HL-60/S4 (cell line): ENCODE measurements around the gene EHD2.

ENCODE experiments used
- in situ Hi-C: fragments of 300-500 bp; cut with MboI; formaldehyde crosslinking; loops from 2 replicates; pipeline ENCODE4 v1.14.3; 2022; ENCODE audit warnings: low sequenced_read_pairs

The EHD2 gene

GRCh38 chr19:47686679-47687450 lies 26.4 kb upstream of the EHD2 start:
- in situ Hi-C loops: loop anchor here (25.0 kb wide), 1 partner anchor 400 kb away; no protein-coding TSS in a partner anchor

GRCh38 chr19:47687906-47688305 lies 25.3 kb upstream of the EHD2 start:
- in situ Hi-C loops: loop anchor here (25.0 kb wide), 1 partner anchor 401 kb away; no protein-coding TSS in a partner anchor

GRCh38 chr19:47691090-47691489 lies 22.1 kb upstream of the EHD2 start:
- in situ Hi-C loops: loop anchor here (25.0 kb wide), 1 partner anchor 404 kb away; no protein-coding TSS in a partner anchor

DNA sequence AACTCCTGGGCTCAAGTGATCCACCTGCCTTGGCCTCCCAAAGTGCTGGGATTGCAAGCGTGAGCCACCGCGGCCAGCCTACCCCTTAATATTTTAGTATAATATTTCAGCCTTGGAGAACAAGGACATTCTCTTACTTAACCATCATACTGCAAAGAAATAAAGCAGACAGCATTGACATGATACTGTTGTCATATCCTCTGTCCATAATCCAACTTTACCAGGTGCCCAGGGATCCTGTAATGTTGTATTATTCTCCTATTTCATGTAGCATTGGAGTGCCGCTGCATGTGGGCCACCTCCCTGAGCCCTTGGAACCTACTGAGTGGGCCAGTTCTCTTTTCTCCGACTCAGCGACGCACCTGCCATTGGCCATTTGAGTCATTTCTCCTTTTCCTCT lies 21.4 kb upstream of the EHD2 start:
- in situ Hi-C loops: loop anchor here (25.0 kb wide), 1 partner anchor 404 kb away; no protein-coding TSS in a partner anchor

DNA sequence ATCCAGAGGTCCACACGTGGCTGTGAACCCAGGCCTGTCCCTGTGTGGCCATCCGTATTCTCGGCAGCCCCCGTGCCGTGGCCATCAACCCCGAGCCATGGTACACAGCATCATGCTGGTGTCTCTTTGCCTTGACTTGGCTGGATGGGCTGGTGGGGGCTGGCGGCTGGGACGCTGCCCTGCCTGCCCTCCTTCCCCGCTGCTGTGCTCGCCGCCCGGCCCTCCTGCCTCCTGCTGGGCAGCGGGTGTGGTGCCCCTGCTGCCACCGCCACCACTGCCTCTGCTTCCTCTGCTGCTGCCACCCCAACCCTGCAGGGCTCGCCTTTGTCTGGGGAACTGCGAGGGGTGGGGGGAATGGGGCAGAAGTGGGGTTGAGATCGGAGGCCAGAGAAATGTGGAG lies 19.7 kb upstream of the EHD2 start:
- in situ Hi-C loops: loop anchor here (25.0 kb wide), 1 partner anchor 406 kb away; no protein-coding TSS in a partner anchor

DNA sequence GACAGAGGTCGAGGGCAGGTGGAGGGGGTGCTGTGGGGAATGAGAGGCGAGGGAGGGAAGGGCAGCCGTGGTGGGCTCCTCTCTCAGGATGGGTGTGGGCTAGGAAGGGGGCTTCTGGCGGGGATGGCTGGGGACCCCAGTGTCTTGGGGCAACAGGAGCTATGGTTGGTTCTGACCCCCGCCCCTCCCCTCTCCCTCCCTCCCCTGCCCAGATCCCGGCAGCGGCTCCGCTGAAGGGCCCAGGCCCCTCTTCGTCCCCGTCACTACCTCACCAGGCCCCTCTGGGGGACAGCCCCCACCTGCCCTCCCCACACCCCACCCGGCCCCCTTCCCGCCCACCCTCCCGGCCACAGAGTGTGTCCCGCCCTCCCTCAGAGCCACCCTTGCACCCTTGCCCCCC lies 19.3 kb upstream of the EHD2 start:
- in situ Hi-C loops: loop anchor here (25.0 kb wide), 1 partner anchor 407 kb away; no protein-coding TSS in a partner anchor

GRCh38 chr19:47694466-47695273 lies 18.6 kb upstream of the EHD2 start:
- in situ Hi-C loops: loop anchor here (5.0 to 25.0 kb wide), 2 partner anchors 257 to 407 kb away; no protein-coding TSS in a partner anchor

DNA sequence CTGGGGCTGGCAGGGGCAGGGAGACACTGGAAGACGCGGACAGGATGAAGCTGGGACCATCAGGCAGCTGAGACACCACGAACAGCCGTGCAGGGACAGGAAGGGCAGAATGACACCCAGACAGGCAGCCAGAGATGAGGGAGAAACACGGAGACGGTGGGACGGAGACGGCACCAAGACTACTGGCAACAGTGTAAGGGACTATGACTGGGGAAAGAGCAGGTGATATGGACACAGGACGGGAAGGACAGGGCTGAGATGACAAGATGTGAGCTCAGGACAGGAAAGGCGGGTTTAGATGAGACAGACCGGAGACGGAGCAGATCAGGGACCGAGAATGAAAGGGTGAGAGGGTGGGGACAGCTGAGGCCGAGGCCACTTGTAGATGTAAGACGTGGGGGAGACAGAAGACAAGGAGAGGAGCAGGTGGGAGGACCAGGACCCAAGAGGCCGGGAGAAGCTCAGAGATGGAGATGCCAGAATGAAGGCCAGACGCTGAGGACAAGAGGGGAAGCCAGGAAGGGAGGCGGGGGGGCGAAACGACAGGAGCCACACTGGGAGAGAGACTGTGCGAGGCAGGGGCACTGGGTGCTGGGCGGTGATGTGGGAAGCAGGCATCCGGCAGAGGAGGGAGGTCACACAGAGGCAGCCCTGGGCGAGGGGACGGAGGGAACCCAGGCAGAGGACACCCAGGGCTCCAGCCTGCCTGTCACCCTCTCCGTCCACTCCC lies 17.5 kb upstream of the EHD2 start:
- in situ Hi-C loops: loop anchor here (5.0 to 25.0 kb wide), 2 partner anchors 258 to 408 kb away; no protein-coding TSS in a partner anchor

DNA sequence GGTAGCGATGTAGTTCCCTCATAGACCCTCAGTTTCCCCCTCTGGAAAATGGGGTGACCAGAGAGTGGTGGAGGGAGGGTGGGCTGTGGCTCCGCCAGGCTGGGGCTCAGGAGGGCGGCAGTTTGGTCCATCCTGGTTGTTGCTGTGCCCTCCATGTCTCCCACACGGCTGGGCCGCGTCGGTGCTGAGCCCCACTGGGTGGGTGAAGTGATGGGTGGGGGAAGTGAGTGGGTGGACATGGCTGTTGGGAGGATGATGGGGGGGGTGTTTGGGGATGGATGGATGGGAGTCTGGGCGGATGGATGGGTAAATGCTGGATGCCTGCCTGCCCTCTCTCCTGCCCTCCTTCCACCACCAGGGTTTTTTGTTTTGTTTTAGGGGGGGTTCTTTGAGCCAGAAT lies 16.6 kb upstream of the EHD2 start:
- in situ Hi-C loops: loop anchor here (5.0 to 25.0 kb wide), 2 partner anchors 259 to 409 kb away; no protein-coding TSS in a partner anchor

DNA sequence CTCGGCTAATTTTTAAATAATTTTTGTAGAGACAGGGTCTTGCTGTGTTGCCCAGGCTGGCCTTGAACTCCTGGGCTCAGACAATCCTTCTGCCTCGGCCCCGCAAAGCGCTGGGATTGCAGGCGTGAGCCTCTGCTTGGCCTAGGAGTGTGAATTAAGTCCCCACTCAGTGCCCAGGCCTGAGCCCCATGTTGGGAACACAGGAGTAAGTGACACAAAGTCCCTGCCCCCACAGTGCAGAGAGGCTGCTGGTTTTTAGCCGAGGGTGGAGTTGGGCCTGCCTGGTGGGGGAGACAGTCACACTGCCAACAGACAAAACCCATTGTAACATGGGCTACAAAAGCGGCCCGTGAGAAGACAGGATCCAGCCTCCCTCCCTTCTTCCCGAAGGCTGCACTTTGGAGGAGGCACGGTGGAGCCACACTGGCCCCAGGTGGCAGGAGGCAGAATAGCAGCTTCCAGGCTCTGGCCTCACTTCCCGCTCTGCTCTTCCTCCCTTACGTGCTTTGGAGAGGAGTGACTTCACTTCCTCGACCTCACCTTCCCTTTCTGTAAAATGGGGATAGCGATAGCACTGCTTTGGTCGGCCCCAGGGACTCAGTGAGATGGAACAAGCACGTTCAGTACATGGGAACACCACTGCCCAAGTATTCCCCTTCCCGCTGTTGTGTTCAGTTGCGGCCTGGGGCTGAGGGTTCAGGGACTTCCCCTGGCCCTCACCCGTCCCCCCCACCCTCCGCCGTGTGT lies 15.2 kb upstream of the EHD2 start:
- in situ Hi-C loops: loop anchor here (5.0 to 25.0 kb wide), 2 partner anchors 261 to 411 kb away; no protein-coding TSS in a partner anchor

- in situ Hi-C loops: loop anchor here (5.0 to 25.0 kb wide), 2 partner anchors 261 to 411 kb away; no protein-coding TSS in a partner anchor
Observed at GRCh38 chr19:47698631-47699359, 14.4 kb upstream of the EHD2 start.

- in situ Hi-C loops: loop anchor here (5.0 to 25.0 kb wide), 2 partner anchors 262 to 412 kb away; no protein-coding TSS in a partner anchor
Observed at GRCh38 chr19:47699360-47699917, 13.8 kb upstream of the EHD2 start.

GRCh38 chr19:47700934-47701716 lies 12.1 kb upstream of the EHD2 start:
- in situ Hi-C loops: no loop called here

GRCh38 chr19:47701717-47702552 lies 11.3 kb upstream of the EHD2 start:
- in situ Hi-C loops: no loop called here

- in situ Hi-C loops: no loop called here
Observed at GRCh38 chr19:47702671-47703070, 10.6 kb upstream of the EHD2 start.

DNA sequence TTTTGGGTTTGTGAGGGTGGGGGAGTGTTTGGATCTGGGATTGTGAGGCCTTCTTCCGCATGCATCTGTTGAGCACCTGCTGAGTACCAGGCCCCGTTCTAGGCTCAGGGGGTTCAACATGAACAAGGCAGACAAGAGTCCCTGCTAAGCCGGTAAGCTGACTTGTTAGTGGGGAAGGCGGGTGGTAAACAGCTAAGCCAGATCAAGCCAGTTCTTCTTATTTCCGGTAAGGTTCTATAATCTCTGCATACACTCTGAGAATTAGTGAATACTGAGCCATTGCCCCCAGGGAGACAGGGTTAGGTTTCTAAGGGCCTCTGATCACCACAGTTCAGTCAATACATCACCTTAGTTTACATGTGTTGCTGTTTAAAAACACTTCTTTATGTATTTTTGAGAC lies 9.9 kb upstream of the EHD2 start:
- in situ Hi-C loops: no loop called here

GRCh38 chr19:47704024-47704423 lies 9.2 kb upstream of the EHD2 start:
- in situ Hi-C loops: no loop called here
